Activated CD4-positive, CD25-positive, alpha-beta regulatory T cell treated with anti-CD3 and anti-CD28 coated beads, Interleukin-2, amount 50 U/mL, for 72 hours (primary cell): ENCODE results near the gene WDR76.
A peak's percentile ranks its signal among the peaks of the same experiment; 100 is the strongest.

ENCODE experiments used
- DNase-seq: peaks from one replicate; pipeline ENCODE4 v3.0.0; 2021

WDR76 gene

GRCh38 chr15:43879386-43880355 is 52.9 kb downstream of the WDR76 start:
- no peak for DNase-seq

GRCh38 chr15:43880406-43881194 is 53.8 kb downstream of the WDR76 start:
- DNase-seq = no peak

- DNase-seq = no peak
Observed at GRCh38 chr15:43881245-43881644, 54.4 kb downstream of the WDR76 start.

- DNase-seq = no peak
Observed at GRCh38 chr15:43881944-43882343, 55.1 kb downstream of the WDR76 start.

GRCh38 chr15:43883571-43883970 is 56.8 kb downstream of the WDR76 start:
- DNase-seq = no peak

- no peak for DNase-seq
Observed at GRCh38 chr15:43886558-43886957, 59.8 kb downstream of the WDR76 start.

- DNase-seq = no peak
Observed at GRCh38 chr15:43887901-43888300, 61.1 kb downstream of the WDR76 start.

GRCh38 chr15:43889042-43889441 is 62.2 kb downstream of the WDR76 start:
- DNase-seq = no peak

- no peak for DNase-seq
Observed at GRCh38 chr15:43893956-43894355, 67.2 kb downstream of the WDR76 start.

- DNase-seq = no peak
Observed at GRCh38 chr15:43895586-43895985, 68.8 kb downstream of the WDR76 start.

GRCh38 chr15:43896543-43896942 is 69.7 kb downstream of the WDR76 start:
- DNase-seq = no peak

- DNase-seq = no peak
Observed at GRCh38 chr15:43898891-43899290, 72.1 kb downstream of the WDR76 start.

GRCh38 chr15:43899928-43900327 is 73.1 kb downstream of the WDR76 start:
- DNase-seq = no peak

GRCh38 chr15:43900996-43901395 is 74.2 kb downstream of the WDR76 start:
- no peak for DNase-seq

GRCh38 chr15:43901495-43901894 is 74.7 kb downstream of the WDR76 start:
- DNase-seq = no peak

- peak; percentile 51 for DNase-seq
Observed at GRCh38 chr15:43903864-43904290, 77.1 kb downstream of the WDR76 start.

GRCh38 chr15:43905755-43906154 is 79.0 kb downstream of the WDR76 start:
- DNase-seq = no peak

- DNase-seq = no peak
Observed at GRCh38 chr15:43908516-43909050, 81.8 kb downstream of the WDR76 start.

- DNase-seq = no peak
Observed at GRCh38 chr15:43911235-43911781, 84.5 kb downstream of the WDR76 start.

GRCh38 chr15:43912208-43912607 is 85.4 kb downstream of the WDR76 start:
- no peak for DNase-seq

GRCh38 chr15:43913026-43913780 is 86.4 kb downstream of the WDR76 start:
- no peak for DNase-seq

GRCh38 chr15:43913941-43914340 is 87.1 kb downstream of the WDR76 start:
- DNase-seq = no peak
